ENCODE results near the gene CRBN.

The CRBN gene

GRCh38 chr3:3145831-3146230 lies 33.7 kb downstream of the CRBN start:
- Mint-ChIP-seq H3K9me3 (no peaks in the 10 kb centered on the region), H3K36me3 (ENCODE audit: low read depth) (peaks cover 91% of the 10 kb centered on the region), H3K27ac (peak overlapping the region; percentile 63), H3K27me3 (no peaks in the 10 kb centered on the region), H3K4me3 (no peak overlapping the region), H3K4me1 (ENCODE audit: low read depth) (peaks cover 36% of the 10 kb centered on the region)

DNA sequence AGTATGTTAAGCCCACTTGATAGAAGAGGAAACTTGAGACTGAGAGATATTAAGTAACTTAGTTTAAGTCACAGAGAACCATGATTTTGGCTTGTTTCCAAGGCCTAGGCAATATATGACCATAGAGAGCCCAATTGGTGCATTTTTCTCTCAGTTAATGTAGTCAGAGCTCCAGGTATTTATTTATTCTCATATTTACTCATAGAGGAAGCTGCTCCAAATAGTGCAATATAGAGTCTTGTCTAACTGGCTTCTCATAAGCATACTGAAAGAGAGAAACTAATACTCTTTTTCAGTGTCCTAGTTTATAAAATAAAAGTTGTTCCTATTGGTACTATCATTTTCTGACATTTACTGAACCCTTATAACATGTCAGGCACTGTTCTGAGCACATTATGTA lies 37.6 kb downstream of the CRBN start:
- no peak overlapping the region for H3K27ac Mint-ChIP-seq

DNA sequence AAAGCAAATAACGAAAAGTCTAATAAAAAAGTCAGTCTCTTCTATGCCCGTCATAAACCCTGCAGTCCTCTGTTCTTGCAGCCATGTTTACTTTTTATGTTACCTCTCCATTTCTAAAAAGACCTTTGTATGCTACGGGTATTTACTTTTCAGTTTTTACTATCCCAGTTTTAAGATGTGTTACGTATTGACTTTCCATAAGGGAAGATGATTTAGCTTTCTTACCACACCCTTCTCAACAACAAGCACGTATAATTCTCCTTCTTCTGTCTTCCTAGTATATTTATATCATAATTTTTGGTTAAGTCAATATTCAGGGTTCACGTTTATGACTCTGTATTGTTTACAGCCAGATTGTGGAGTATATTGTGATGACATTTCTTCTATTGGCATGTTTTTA lies 42.0 kb downstream of the CRBN start:
- H3K4me3 Mint-ChIP-seq: no peak overlapping the region
- no peak overlapping the region for H3K27ac Mint-ChIP-seq
- H3K27me3 Mint-ChIP-seq: no peaks in the 10 kb centered on the region
- no peaks in the 10 kb centered on the region for H3K9me3 Mint-ChIP-seq
- H3K4me1 Mint-ChIP-seq (ENCODE audit: low read depth): peaks cover 58% of the 10 kb centered on the region
- H3K36me3 Mint-ChIP-seq (ENCODE audit: low read depth): peaks cover 93% of the 10 kb centered on the region

More for the DNA sequence above, 37.6 kb downstream of the CRBN start:
- peaks cover 40% of the 10 kb centered on the region for H3K4me1 Mint-ChIP-seq (ENCODE audit: low read depth)
- H3K4me3 Mint-ChIP-seq: no peak overlapping the region
- no peaks in the 10 kb centered on the region for H3K9me3 Mint-ChIP-seq
- peaks cover 95% of the 10 kb centered on the region for H3K36me3 Mint-ChIP-seq (ENCODE audit: low read depth)
- no peaks in the 10 kb centered on the region for H3K27me3 Mint-ChIP-seq

- no peaks in the 10 kb centered on the region for H3K9me3 Mint-ChIP-seq
- H3K36me3 Mint-ChIP-seq (ENCODE audit: low read depth): peaks cover 85% of the 10 kb centered on the region
- H3K27me3 Mint-ChIP-seq: no peaks in the 10 kb centered on the region
- H3K4me3 Mint-ChIP-seq: peak overlapping the region; percentile 1
- H3K27ac Mint-ChIP-seq: peak overlapping the region; percentile 76
- H3K4me1 Mint-ChIP-seq (ENCODE audit: low read depth): peaks cover 53% of the 10 kb centered on the region
Measured at GRCh38 chr3:3134750-3135448, 44.6 kb downstream of the CRBN start.

DNA sequence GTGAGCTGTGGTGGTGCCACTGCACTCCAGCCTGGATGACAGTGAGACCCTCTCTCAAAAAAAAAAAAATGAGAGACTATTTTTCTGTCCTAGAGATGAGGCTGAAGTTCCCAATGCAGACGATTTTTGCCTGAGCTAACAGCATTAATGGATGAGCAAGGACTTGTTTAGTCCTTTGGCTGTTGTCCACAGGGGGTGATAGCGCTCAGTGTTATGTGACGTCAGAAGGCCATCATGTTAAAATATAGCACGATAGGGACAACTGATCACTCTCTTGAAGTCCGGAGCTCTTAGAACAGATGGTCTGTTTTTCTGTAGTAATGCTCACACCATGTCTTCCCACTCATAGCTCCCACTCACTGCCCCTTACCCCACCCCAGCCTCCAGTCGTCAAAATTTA lies 46.0 kb downstream of the CRBN start:
- Mint-ChIP-seq H3K4me3 (no peak overlapping the region), H3K9me3 (no peaks in the 10 kb centered on the region), H3K4me1 (ENCODE audit: low read depth) (peaks cover 58% of the 10 kb centered on the region), H3K36me3 (ENCODE audit: low read depth) (peaks cover 85% of the 10 kb centered on the region), H3K27me3 (no peaks in the 10 kb centered on the region), H3K27ac (peak overlapping the region; percentile 17)

GRCh38 chr3:3129579-3129978 lies 49.9 kb downstream of the CRBN start:
- peaks cover 55% of the 10 kb centered on the region for H3K4me1 Mint-ChIP-seq (ENCODE audit: low read depth)
- H3K36me3 Mint-ChIP-seq (ENCODE audit: low read depth): peaks cover 66% of the 10 kb centered on the region

GRCh38 chr3:3127432-3128010 lies 52.0 kb downstream of the CRBN start:
- no peaks in the 10 kb centered on the region for H3K27me3 Mint-ChIP-seq
- no peaks in the 10 kb centered on the region for H3K9me3 Mint-ChIP-seq
- H3K4me1 Mint-ChIP-seq (ENCODE audit: low read depth): peaks cover 36% of the 10 kb centered on the region
- peak overlapping the region; percentile 99 for H3K27ac Mint-ChIP-seq
- H3K4me3 Mint-ChIP-seq: peak overlapping the region; percentile 97
- peaks cover 48% of the 10 kb centered on the region for H3K36me3 Mint-ChIP-seq (ENCODE audit: low read depth)

More at GRCh38 chr3:3129579-3129978, 49.9 kb downstream of the CRBN start:
- H3K27me3 Mint-ChIP-seq: no peaks in the 10 kb centered on the region
- no peak overlapping the region for H3K27ac Mint-ChIP-seq
- peak overlapping the region; percentile 97 for H3K4me3 Mint-ChIP-seq
- no peaks in the 10 kb centered on the region for H3K9me3 Mint-ChIP-seq

DNA sequence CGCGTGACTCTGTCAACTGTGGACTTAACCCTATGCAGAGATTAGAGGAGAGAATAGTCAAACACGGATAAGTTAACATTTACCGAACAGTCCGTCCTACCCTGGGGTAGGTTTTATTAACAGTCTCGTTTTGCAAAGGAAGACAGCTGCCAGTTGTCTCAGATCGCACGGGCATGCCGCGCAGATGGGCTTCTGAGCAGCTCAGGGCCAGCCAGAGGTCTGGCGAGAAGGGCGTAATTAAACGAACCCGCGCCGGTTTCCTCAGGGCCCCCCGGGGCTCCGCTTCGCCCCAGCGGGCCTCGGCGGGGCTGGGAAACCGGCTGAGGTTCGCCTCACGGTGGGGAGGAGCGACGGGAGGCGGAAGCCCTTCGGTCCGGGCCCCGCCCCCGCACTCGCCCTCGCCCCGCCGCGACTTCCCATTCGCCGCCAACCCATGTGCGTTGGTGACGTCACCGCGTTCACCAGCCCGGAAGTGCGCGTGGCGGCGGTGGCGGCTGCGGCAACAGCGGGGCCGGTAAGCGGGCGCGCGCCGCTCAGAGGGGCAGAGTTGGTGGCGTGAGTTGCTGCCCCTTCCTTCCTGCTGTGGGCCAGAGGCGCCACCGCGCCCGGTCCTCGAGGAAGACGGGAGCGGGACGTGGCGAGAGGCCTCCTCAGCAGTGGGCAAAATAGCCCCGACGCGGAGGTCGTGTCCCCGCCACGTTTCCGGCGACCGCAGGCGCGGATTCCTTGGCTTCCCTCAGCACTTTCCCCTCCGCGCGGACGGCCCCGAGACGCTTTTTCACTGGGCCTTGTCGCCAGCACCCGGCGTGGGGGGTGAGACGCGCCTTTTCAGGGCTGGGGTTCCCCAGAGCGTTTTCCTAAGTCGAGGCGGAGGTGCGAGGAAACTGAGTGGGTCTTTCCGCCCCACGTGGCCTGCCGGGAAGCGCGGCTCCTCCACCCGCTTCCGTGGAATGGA lies 52.7 kb downstream of the CRBN start, which contains the start of gene TRNT1:
Gene TRNT1 (plus strand): TSS at position 464 of the 955 bp plus-strand sequence. CDS start 2,101 bp downstream, outside the sequence.
- H3K27ac Mint-ChIP-seq: peak within 1 kb of the TSS; percentile 99
- peaks cover 48% of the 10 kb centered on the region for H3K36me3 Mint-ChIP-seq (ENCODE audit: low read depth)
- peaks cover 36% of the 10 kb centered on the region for H3K4me1 Mint-ChIP-seq (ENCODE audit: low read depth)
- H3K9me3 Mint-ChIP-seq: no peaks in the 10 kb centered on the region
- no peaks in the 10 kb centered on the region for H3K27me3 Mint-ChIP-seq
- peak within 1 kb of the TSS; percentile 97 for H3K4me3 Mint-ChIP-seq

- H3K4me1 Mint-ChIP-seq (ENCODE audit: low read depth): peaks cover 36% of the 10 kb centered on the region
- peak overlapping the region; percentile 97 for H3K4me3 Mint-ChIP-seq
- H3K27me3 Mint-ChIP-seq: no peaks in the 10 kb centered on the region
- no peaks in the 10 kb centered on the region for H3K9me3 Mint-ChIP-seq
- H3K36me3 Mint-ChIP-seq (ENCODE audit: low read depth): peaks cover 44% of the 10 kb centered on the region
- peak overlapping the region; percentile 99 for H3K27ac Mint-ChIP-seq
Measured at GRCh38 chr3:3125977-3126376, 53.5 kb downstream of the CRBN start.

DNA sequence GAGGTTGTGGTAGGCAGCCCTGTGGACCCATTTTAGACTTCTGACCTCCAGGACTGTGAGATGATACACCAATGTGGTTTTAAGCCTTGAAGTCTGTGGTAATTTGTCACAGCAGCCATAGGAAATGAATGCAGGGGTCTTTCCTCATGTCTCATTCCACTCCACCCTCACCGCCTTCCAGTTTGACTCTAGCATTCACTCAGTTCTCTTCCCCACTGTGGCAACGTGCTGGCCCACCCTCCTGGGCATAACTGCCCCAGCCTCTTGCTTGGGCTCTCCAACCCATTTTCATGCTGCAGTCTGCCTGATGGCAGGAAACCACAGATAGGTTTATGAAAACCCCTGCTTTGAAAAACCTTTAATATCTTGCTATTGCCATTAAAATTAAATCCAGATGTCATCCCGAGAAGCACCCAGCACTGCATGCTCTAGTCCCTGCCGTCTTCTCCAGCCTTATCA lies 60.1 kb downstream of the CRBN start:
- no peak overlapping the region for H3K27ac Mint-ChIP-seq
- no peaks in the 10 kb centered on the region for H3K9me3 Mint-ChIP-seq
- no peak overlapping the region for H3K4me3 Mint-ChIP-seq
- peaks cover 8% of the 10 kb centered on the region for H3K4me1 Mint-ChIP-seq (ENCODE audit: low read depth)
- no peaks in the 10 kb centered on the region for H3K27me3 Mint-ChIP-seq
- H3K36me3 Mint-ChIP-seq (ENCODE audit: low read depth): no peaks in the 10 kb centered on the region

- Mint-ChIP-seq H3K27me3 (no peaks in the 10 kb centered on the region), H3K4me1 (ENCODE audit: low read depth) (peaks cover 8% of the 10 kb centered on the region), H3K4me3 (no peak overlapping the region), H3K9me3 (no peaks in the 10 kb centered on the region), H3K27ac (no peak overlapping the region), H3K36me3 (ENCODE audit: low read depth) (no peaks in the 10 kb centered on the region)
Measured at GRCh38 chr3:3117651-3118050, 61.8 kb downstream of the CRBN start.

DNA sequence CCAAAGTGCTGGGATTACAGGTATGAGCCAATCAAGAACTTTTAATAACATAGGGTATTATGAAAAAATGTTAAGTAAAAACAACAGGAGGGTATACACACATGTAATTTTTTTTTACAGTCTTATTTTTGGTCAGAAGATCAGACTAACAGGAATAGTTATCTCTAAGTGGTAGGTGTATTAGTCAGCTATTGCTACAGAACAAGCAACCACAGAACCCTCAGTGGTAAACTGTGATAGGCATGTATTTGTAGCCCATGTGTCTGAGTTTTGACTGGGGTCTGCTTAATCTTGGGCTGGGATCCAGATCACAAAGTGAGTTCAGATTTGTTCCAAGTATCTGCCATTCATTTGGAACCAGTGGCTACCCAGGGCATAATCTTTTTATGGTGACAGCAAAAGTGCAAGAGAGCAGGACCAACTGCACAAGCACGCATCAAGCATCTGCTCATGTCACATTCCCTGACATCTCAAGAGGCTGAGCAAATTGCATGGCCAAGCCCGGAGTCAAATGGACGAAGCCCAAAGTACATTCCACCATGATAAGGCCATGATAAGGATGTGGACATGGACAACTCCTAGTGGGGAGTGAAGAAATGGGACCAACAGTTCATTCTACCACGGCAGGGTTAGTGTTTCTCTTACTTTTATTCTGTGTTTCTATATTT lies 66.3 kb downstream of the CRBN start:
- no peak overlapping the region for H3K27ac Mint-ChIP-seq
- H3K4me3 Mint-ChIP-seq: no peak overlapping the region
- no peaks in the 10 kb centered on the region for H3K9me3 Mint-ChIP-seq
- H3K27me3 Mint-ChIP-seq: no peaks in the 10 kb centered on the region
- no peaks in the 10 kb centered on the region for H3K36me3 Mint-ChIP-seq (ENCODE audit: low read depth)
- H3K4me1 Mint-ChIP-seq (ENCODE audit: low read depth): peaks cover 10% of the 10 kb centered on the region

GRCh38 chr3:3110749-3111361 lies 68.6 kb downstream of the CRBN start:
- peaks cover 5% of the 10 kb centered on the region for H3K27me3 Mint-ChIP-seq
- H3K27ac Mint-ChIP-seq: peak overlapping the region; percentile 21
- H3K9me3 Mint-ChIP-seq: no peaks in the 10 kb centered on the region
- H3K36me3 Mint-ChIP-seq (ENCODE audit: low read depth): no peaks in the 10 kb centered on the region
- no peak overlapping the region for H3K4me3 Mint-ChIP-seq
- peaks cover 17% of the 10 kb centered on the region for H3K4me1 Mint-ChIP-seq (ENCODE audit: low read depth)

GRCh38 chr3:3110299-3110630 lies 69.2 kb downstream of the CRBN start, which contains the start of gene IL5RA:
TSS of gene IL5RA (minus strand) at chr3:3110374. CDS start at chr3:3104984, 5,390 bp downstream.
- H3K4me1 Mint-ChIP-seq (ENCODE audit: low read depth): peaks cover 18% of the 10 kb centered on the region
- peak within 1 kb of the TSS; percentile 21 for H3K27ac Mint-ChIP-seq
- H3K9me3 Mint-ChIP-seq: no peaks in the 10 kb centered on the region
- no peaks in the 10 kb centered on the region for H3K36me3 Mint-ChIP-seq (ENCODE audit: low read depth)
- H3K4me3 Mint-ChIP-seq: no peak within 1 kb of the TSS
- peaks cover 9% of the 10 kb centered on the region for H3K27me3 Mint-ChIP-seq

Data from stimulated activated naive CD8-positive, alpha-beta T cell treated with anti-CD3 and anti-CD28 coated beads, Interleukin-15, Interleukin-2, amounts not matched to agents 100 ng/mL and 50 ng/mL, for 24 hours (primary cell).